Neural cell (in vitro differentiated cells): ENCODE data around the gene CADPS2. TPM values are rescaled to one million over a fixed set of nuclear protein-coding genes. Genes with fewer than 3 reads are reported as not detected.

Experiments
- H2AFZ ChIP-seq: fragments of 200-600, 300-800 bp; sonication (generic), shearing (Covaris generic); 2 replicates; pipeline ENCODE4 v1.6.0; 2014; ENCODE audit warnings: low read depth, mild to moderate bottlenecking, antibody characterized with exemption, low read length, moderate library complexity
- H3F3A ChIP-seq: fragments of 200-600 bp; shearing (Covaris generic); 2 replicates; pipeline ENCODE4 v1.6.1; 2016; ENCODE audit warnings: mild to moderate bottlenecking, moderate library complexity, mixed read lengths, antibody characterized with exemption, low read length; ENCODE audit not compliant: insufficient read depth, poor library complexity, severe bottlenecking
- H3K27ac ChIP-seq: fragments of 200-600, 300-800 bp; sonication (generic), shearing (Covaris generic); 2 replicates; pipeline ENCODE4 v1.5.1; 2014; ENCODE audit warnings: mild to moderate bottlenecking, low read length, moderate library complexity
- H3K27me3 ChIP-seq: fragments of 300-800, 200-600 bp; sonication (generic), shearing (Covaris generic); 2 replicates; pipeline ENCODE4 v1.6.0; 2014; ENCODE audit warnings: mild to moderate bottlenecking, low read depth, low read length, moderate library complexity; ENCODE audit not compliant: insufficient read depth
- H3K36me3 ChIP-seq: fragments of 300-800, 200-600 bp; sonication (generic), shearing (Covaris generic); 2 replicates; pipeline ENCODE4 v1.5.1; 2014; ENCODE audit warnings: mild to moderate bottlenecking, antibody characterized with exemption, low read length, moderate library complexity; ENCODE audit not compliant: insufficient read depth
- H3K4me2 ChIP-seq: fragments of 300-800, 200-600 bp; sonication (generic), shearing (Covaris generic); 2 replicates; pipeline ENCODE4 v1.6.0; 2014; ENCODE audit warnings: mild to moderate bottlenecking, low read length
- H3K4me3 ChIP-seq: fragments of 300-800, 200-600 bp; sonication (generic), shearing (Covaris generic); 2 replicates; pipeline ENCODE4 v1.5.1; 2014; ENCODE audit warnings: mild to moderate bottlenecking, low read length, moderate library complexity
- H3K79me2 ChIP-seq: fragments of 200-600 bp; shearing (Covaris generic); replicated peaks from 2 replicates; pipeline ENCODE4 v1.6.0; 2014; ENCODE audit warnings: mild to moderate bottlenecking, low read length, moderate library complexity; ENCODE audit not compliant: insufficient read depth
- H3K9ac ChIP-seq: fragments of 300-800, 200-600 bp; sonication (generic), shearing (Covaris generic); 2 replicates; pipeline ENCODE4 v1.6.1; 2016; ENCODE audit warnings: mild to moderate bottlenecking, low read length, mixed read lengths
- H3K9me2 ChIP-seq: fragments of 200-600 bp; shearing (Covaris generic); 2 replicates; pipeline ENCODE4 v1.6.1; 2016; ENCODE audit warnings: mild to moderate bottlenecking, low read length, mixed read lengths; ENCODE audit not compliant: insufficient read depth
- H3K9me3 ChIP-seq: fragments of 200-600, 300-800 bp; sonication (generic), shearing (Covaris generic); 2 replicates; pipeline ENCODE4 v1.6.1; 2016; ENCODE audit warnings: mild to moderate bottlenecking, mixed run types, low read length, moderate library complexity, mixed read lengths
- H4K20me1 ChIP-seq: fragments of 200-600 bp; shearing (Covaris generic); 2 replicates; pipeline ENCODE4 v1.6.1; 2016; ENCODE audit warnings: mild to moderate bottlenecking, mixed run types; ENCODE audit not compliant: insufficient read depth
- EP300 ChIP-seq: fragments of 450-650 bp; conservative IDR thresholded peaks from 2 replicates; pipeline ENCODE4 v1.6.1; 2014; ENCODE audit warnings: antibody characterized with exemption, mild to moderate bottlenecking, moderate library complexity; ENCODE audit not compliant: poor library complexity, severe bottlenecking
- EZH2 ChIP-seq: fragments of 200-600, 300-800 bp; shearing (Covaris generic), sonication (generic); IDR thresholded peaks from 2 replicates; pipeline ENCODE4 v1.6.1; 2014; ENCODE audit warnings: antibody characterized with exemption, low read length, borderline replicate concordance, mild to moderate bottlenecking; ENCODE audit not compliant: insufficient read depth, poor library complexity, severe bottlenecking
- MXI1 ChIP-seq: fragments of 450-650 bp; conservative IDR thresholded peaks from 2 replicates; pipeline ENCODE4 v1.6.1; 2014; ENCODE audit warnings: antibody characterized with exemption, mild to moderate bottlenecking; ENCODE audit not compliant: poor library complexity, severe bottlenecking
- POLR2AphosphoS5 ChIP-seq: IDR thresholded peaks from 2 replicates; pipeline ENCODE4 v1.6.1; 2012
- RAD21 ChIP-seq: fragments of 450-650 bp; conservative IDR thresholded peaks from 2 replicates; pipeline ENCODE4 v1.6.1; 2014; ENCODE audit warnings: antibody characterized with exemption, mild to moderate bottlenecking, moderate library complexity
- SMC3 ChIP-seq: fragments of 450-650 bp; conservative IDR thresholded peaks from 2 replicates; pipeline ENCODE4 v1.6.1; 2014; ENCODE audit warnings: antibody characterized with exemption, mild to moderate bottlenecking, moderate library complexity; ENCODE audit not compliant: poor library complexity
- TAF1 ChIP-seq: IDR thresholded peaks from 2 replicates; pipeline ENCODE4 v1.6.1; 2012; ENCODE audit warnings: low read depth
- polyA plus RNA-seq: library from polyadenylated mRNA; depleted of rRNA; stranded (reverse); fragments of >200 nt; gene quantifications from 2 replicates; pipeline ENCODE4 v1.2.3, GENCODE V29; 2014
- TF ChIP-seq, protein P1 (sequence below): IDR thresholded peaks from 2 replicates; pipeline ENCODE4 v1.6.1; 2012; ENCODE audit warnings: borderline replicate concordance
- TF ChIP-seq, protein P2 (sequence below): fragments of 450-650 bp; IDR thresholded peaks from 2 replicates; pipeline ENCODE4 v1.5.1; 2014; ENCODE audit warnings: antibody characterized with exemption, mild to moderate bottlenecking, moderate library complexity; ENCODE audit not compliant: poor library complexity, severe bottlenecking

The CADPS2 gene
- polyA plus RNA-seq, 1 donor from 2014 or later = 5.9 TPM

DNA sequence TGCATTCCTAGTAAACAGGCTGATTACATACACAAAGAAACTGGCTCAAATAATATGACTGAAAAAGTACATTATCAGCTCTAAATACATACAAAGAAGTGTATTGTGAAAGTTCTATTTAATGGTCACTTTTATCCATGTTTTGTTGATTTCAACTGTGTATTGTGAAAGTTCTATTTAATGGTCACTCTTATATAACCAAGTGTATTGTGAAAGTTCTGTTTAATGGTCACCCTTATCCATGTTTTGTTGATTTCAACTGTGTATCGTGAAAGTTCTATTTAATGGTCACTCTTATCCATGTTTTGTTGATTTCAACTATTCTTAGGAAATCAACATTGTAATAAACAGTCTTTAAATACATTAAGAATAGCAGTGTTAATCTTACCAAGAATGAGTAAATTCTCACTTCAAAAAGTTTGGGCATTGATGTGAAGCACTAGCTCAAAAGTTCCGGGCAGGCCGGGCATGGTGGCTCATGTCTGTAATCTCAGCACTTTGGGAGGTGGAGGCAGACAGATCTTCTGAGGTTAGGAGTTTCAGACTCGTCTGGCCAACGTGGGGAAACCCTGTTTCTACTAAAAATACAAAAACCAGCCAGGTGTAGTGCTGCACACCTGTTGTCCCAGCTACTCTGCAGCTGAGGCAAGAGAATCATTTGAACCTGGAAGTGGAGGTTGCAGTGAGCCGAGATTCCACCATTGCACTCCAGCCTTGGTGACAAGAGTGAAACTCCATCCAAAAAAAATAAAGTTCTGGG, 546.9 kb downstream of the CADPS2 start:
- no peaks in the 10 kb centered on the region for H3K27me3 ChIP-seq
- H3K9me2 ChIP-seq = no peaks in the 10 kb centered on the region
- no peak for TF ChIP-seq RAD21
- no peak for TF ChIP-seq EP300
- no peak for TF ChIP-seq SMC3
- no peak for TF ChIP-seq EZH2
- TF ChIP-seq, protein P1, sequence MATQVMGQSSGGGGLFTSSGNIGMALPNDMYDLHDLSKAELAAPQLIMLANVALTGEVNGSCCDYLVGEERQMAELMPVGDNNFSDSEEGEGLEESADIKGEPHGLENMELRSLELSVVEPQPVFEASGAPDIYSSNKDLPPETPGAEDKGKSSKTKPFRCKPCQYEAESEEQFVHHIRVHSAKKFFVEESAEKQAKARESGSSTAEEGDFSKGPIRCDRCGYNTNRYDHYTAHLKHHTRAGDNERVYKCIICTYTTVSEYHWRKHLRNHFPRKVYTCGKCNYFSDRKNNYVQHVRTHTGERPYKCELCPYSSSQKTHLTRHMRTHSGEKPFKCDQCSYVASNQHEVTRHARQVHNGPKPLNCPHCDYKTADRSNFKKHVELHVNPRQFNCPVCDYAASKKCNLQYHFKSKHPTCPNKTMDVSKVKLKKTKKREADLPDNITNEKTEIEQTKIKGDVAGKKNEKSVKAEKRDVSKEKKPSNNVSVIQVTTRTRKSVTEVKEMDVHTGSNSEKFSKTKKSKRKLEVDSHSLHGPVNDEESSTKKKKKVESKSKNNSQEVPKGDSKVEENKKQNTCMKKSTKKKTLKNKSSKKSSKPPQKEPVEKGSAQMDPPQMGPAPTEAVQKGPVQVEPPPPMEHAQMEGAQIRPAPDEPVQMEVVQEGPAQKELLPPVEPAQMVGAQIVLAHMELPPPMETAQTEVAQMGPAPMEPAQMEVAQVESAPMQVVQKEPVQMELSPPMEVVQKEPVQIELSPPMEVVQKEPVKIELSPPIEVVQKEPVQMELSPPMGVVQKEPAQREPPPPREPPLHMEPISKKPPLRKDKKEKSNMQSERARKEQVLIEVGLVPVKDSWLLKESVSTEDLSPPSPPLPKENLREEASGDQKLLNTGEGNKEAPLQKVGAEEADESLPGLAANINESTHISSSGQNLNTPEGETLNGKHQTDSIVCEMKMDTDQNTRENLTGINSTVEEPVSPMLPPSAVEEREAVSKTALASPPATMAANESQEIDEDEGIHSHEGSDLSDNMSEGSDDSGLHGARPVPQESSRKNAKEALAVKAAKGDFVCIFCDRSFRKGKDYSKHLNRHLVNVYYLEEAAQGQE = no peak
- no peak for TF ChIP-seq MXI1
- TF ChIP-seq, protein P2, sequence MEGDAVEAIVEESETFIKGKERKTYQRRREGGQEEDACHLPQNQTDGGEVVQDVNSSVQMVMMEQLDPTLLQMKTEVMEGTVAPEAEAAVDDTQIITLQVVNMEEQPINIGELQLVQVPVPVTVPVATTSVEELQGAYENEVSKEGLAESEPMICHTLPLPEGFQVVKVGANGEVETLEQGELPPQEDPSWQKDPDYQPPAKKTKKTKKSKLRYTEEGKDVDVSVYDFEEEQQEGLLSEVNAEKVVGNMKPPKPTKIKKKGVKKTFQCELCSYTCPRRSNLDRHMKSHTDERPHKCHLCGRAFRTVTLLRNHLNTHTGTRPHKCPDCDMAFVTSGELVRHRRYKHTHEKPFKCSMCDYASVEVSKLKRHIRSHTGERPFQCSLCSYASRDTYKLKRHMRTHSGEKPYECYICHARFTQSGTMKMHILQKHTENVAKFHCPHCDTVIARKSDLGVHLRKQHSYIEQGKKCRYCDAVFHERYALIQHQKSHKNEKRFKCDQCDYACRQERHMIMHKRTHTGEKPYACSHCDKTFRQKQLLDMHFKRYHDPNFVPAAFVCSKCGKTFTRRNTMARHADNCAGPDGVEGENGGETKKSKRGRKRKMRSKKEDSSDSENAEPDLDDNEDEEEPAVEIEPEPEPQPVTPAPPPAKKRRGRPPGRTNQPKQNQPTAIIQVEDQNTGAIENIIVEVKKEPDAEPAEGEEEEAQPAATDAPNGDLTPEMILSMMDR = no peak
- no peak for TF ChIP-seq POLR2AphosphoS5
- TF ChIP-seq TAF1 = no peak

DNA sequence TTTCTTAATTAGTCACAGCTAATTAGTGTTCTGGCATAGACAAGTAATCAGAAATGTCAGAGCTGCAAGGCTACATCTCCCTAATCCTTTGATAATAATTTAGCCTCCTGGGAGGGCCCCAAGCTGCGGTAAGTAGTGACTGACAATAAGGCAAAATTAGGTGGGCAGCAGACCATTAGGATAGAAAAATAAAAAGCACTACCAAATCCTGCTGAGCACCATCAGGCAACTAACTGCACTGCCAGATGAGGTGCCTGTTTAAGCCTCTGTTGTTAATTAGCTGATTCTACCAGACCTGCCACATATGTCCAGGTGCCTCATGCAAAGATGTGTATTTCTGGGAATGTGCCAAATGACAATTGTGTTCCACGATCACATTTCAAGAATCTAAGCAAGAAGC, 549.2 kb downstream of the CADPS2 start:
- Histone ChIP-seq H3K79me2 (no peaks in the 10 kb centered on the region), H3K36me3 (no peaks in the 10 kb centered on the region), H3F3A (no peaks in the 10 kb centered on the region), H3K4me3 (no peak overlapping the region), H4K20me1 (no peaks in the 10 kb centered on the region), H2AFZ (no peak overlapping the region), H3K27ac (no peak overlapping the region), H3K4me2 (no peak overlapping the region), H3K27me3 (no peaks in the 10 kb centered on the region), H3K9ac (no peak overlapping the region), H3K9me2 (no peaks in the 10 kb centered on the region), H3K9me3 (no peaks in the 10 kb centered on the region)
- TF ChIP-seq, protein P1 = no peak
- TF ChIP-seq, protein P2 = no peak
- no peak for TF ChIP-seq EP300
- TF ChIP-seq EZH2 = no peak
- TF ChIP-seq SMC3 = no peak
- TF ChIP-seq TAF1 = no peak
- TF ChIP-seq MXI1 = no peak
- TF ChIP-seq POLR2AphosphoS5 = no peak
- no peak for TF ChIP-seq RAD21

More for the DNA sequence above, 546.9 kb downstream of the CADPS2 start:
- H3K9me3 ChIP-seq = no peaks in the 10 kb centered on the region
- H4K20me1 ChIP-seq = no peaks in the 10 kb centered on the region
- no peak overlapping the region for H3K4me3 ChIP-seq
- no peaks in the 10 kb centered on the region for H3K36me3 ChIP-seq
- no peaks in the 10 kb centered on the region for H3K79me2 ChIP-seq
- no peaks in the 10 kb centered on the region for H3F3A ChIP-seq
- no peak overlapping the region for H3K4me2 ChIP-seq
- H2AFZ ChIP-seq = no peak overlapping the region
- no peak overlapping the region for H3K9ac ChIP-seq
- H3K27ac ChIP-seq = no peak overlapping the region
